Effector memory CD8-positive, alpha-beta T cell (primary cell): Measurements from ENCODE around the gene TMEM215.

Source experiments
- ATAC-seq: fragments of 150-1000 bp; cut with Tn5 transposase; replicated peaks from 2 replicates; pipeline ENCODE4 v1.10.0; 2021; ENCODE audit warnings: mild to moderate bottlenecking, moderate library complexity
- DNase-seq, 3 experiments: peaks; one replicate each; pipeline ENCODE4 v3.0.0; 2021
- H3K27ac Mint-ChIP-seq, 2 donors: one replicate each; pipeline ENCODE4 v1.8.0; 2022; ENCODE audit warnings: mild to moderate bottlenecking in 2 of 2, mixed read lengths in 2 of 2, moderate library complexity in 2 of 2
- H3K27me3 Mint-ChIP-seq, 2 donors: one replicate each; pipeline ENCODE4 v1.8.0; 2022; ENCODE audit warnings: mixed read lengths in 2 of 2
- H3K36me3 Mint-ChIP-seq: one replicate; pipeline ENCODE4 v1.8.0; 2022; ENCODE audit warnings: mild to moderate bottlenecking, moderate library complexity, mixed read lengths; ENCODE audit not compliant: insufficient read depth
- H3K4me1 Mint-ChIP-seq, 2 donors: one replicate each; pipeline ENCODE4 v1.8.0; 2022; ENCODE audit warnings: low read depth in 2 of 2, mixed read lengths in 2 of 2
- H3K4me3 Mint-ChIP-seq, 2 donors: one replicate each; pipeline ENCODE4 v1.8.0; 2022; ENCODE audit warnings: mild to moderate bottlenecking in 2 of 2, mixed read lengths in 2 of 2, moderate library complexity in 2 of 2
- H3K9me3 Mint-ChIP-seq, 2 donors: one replicate each; pipeline ENCODE4 v1.8.0; 2022; ENCODE audit warnings: mixed read lengths in 2 of 2
- total RNA-seq, 9 experiments: gene quantifications; one replicate each; lab custom pipeline; 2026; lab: John Stamatoyannopoulos, UW

TMEM215 gene, protein sequence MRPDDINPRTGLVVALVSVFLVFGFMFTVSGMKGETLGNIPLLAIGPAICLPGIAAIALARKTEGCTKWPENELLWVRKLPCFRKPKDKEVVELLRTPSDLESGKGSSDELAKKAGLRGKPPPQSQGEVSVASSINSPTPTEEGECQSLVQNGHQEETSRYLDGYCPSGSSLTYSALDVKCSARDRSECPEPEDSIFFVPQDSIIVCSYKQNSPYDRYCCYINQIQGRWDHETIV
- 0 to 0.06 (median 0) reads per million in 9 experiments for total RNA-seq

DNA sequence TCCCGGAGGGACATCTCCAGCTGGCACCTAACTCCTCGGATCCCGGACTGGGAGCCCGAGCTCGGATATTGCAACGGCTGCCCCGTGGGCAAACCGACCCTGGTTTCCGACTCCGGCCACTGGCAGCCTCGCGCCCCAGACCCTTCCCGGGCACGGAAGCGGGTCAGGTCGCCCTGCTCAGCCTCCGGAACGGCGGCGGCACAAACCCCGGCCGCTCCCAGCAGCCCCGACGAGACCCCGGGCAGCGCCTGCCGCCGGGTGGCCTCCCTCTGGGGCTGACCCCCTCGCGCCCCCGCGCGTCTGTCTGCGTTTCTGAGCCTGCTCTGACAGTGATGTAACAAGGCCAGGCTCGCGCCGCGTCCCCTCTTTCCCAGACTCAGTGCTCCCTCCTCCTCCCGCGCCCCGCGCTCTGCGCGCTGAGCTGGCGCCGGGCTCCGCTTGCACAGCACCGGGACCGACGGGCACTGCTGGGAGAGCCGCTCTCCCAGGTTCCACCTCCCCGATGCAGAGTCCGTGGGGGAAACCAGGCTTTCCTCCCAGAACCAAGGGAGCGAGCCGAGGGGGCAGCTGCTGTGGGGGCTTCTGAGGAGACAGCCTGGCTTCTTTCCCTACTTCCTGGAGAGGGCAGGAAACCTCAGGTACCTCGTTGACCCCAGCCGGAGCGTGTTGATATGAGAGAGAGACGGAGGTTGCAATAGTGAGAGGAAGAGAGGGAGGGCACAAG, at the start of gene TMEM215:
Gene TMEM215, plus strand, starts transcription at position 373 of the 724 bp plus-strand sequence. CDS start 644 bp downstream, outside the sequence.
- no peak within 1 kb of the TSS for H3K27ac Mint-ChIP-seq
- H3K4me3 Mint-ChIP-seq = no peak within 1 kb of the TSS
- DNase-seq = no peak
- no peaks in the 10 kb centered on the region for H3K4me1 Mint-ChIP-seq
- H3K27me3 Mint-ChIP-seq = peaks cover 46 to 48% of the 10 kb centered on the region in 2 donors
- H3K36me3 Mint-ChIP-seq = no peaks in the 10 kb centered on the region
- H3K9me3 Mint-ChIP-seq = peaks cover 0 to 2% of the 10 kb centered on the region in 2 donors
- ATAC-seq = no peak

DNA sequence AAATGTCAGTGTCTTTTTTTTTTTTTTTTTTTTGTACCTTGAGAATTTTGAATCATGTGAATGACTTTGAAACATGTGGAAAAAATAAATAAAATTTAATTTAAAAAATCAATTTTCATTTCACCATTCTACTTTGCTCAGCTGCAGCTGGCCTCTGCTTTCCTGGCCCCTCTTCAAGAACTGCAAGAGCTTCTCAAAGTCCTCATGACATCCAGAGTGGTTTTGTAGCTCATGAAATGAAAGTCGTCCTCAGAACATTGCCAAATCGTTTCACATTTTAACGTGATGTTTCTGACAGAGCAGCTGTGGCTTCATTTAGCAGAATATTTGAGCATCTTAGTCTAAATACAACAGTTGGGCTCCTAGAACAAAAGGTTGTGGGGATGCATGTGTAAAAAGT, 47.9 kb upstream of the TMEM215 start:
- ATAC-seq = no peak
- no peaks in the 10 kb centered on the region for H3K36me3 Mint-ChIP-seq

DNA sequence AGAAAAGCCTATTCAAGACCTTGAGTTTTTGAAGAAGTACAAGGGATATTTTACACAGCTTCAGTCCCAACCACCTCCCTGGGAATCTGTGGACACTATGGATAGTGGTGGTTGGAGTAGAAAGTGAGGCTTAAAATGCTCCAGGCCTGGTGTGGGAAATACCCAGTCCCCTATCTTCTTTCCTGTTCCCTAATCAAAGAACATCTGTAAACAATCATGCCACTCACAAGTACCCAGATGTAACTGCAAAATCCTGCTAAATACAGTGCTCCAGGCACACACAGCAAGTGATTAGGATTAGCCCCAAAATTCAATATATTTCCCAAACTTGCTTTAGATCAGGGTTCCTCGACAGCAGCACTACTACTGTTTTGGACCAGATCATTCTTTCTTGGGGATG, 46.0 kb upstream of the TMEM215 start:
- DNase-seq = no peak
- Mint-ChIP-seq H3K4me3 (no peak overlapping the region), H3K4me1 (no peaks in the 10 kb centered on the region), H3K27ac (no peak overlapping the region), H3K9me3 (peaks cover 0 to 7% of the 10 kb centered on the region in 2 donors), H3K27me3 (peaks cover 6 to 37% of the 10 kb centered on the region in 2 donors), H3K36me3 (no peaks in the 10 kb centered on the region)
- no peak for ATAC-seq

More for the DNA sequence above, 47.9 kb upstream of the TMEM215 start:
- no peak overlapping the region for H3K27ac Mint-ChIP-seq
- peaks cover 0 to 5% of the 10 kb centered on the region in 2 donors for H3K9me3 Mint-ChIP-seq
- DNase-seq = no peak
- H3K27me3 Mint-ChIP-seq = peaks cover 0 to 25% of the 10 kb centered on the region in 2 donors
- H3K4me1 Mint-ChIP-seq = no peaks in the 10 kb centered on the region
- H3K4me3 Mint-ChIP-seq = no peak overlapping the region

DNA sequence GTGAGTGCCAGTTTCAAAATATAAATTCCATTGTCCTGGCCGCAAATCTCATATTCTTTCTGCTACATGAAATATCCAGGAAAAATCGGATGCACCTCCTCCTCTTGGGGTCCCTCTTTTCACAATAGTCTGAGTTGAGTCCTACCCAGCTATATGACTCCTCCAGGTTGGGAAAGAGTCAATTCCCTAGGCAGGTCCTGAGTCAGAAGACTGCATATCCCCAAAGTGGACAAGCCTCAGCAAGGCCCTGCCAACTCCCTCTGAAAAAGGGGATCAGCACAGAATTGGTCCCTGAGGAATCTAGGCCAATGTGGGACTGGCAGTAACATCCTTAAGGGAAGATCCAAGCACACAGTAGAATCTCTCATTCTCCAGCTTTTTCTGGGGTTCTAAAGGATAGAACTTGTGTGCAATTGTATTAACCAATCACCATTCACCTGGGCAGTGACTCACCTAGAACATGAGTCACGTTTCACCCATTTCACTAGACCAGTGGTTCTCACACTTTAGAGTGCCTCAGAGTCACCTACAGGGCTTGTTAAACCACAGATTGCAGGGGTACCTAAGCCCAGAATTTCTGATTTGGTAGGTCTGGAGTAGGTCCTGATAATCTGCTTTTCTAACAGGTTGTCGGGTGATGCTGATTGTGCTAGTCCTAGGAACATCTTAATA, 44.7 kb upstream of the TMEM215 start:
- H3K4me1 Mint-ChIP-seq = no peaks in the 10 kb centered on the region

DNA sequence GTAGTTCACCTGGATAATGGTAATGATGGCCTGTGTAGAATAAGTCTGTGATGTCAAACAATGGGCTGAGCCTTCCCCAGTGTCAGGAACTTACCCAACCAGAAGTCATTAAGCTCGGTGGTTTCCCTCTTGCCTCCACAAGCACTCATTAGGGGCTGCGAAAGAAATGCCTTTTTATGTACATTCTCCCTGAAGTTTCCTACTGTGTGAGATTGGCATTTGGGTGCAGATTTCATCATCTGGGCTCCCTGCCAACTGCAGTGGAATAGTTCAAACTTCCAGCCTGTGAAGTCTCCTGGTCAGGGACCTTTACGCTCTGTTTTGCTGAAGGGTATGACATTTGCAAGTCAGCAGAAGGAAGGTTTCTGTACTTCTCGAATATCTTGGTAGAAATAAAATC, 41.6 kb upstream of the TMEM215 start:
- H3K27ac Mint-ChIP-seq = no peak overlapping the region
- H3K36me3 Mint-ChIP-seq = no peaks in the 10 kb centered on the region
- H3K27me3 Mint-ChIP-seq = peaks cover 15 to 49% of the 10 kb centered on the region in 2 donors
- H3K4me1 Mint-ChIP-seq = no peaks in the 10 kb centered on the region
- DNase-seq = no peak
- peaks cover 5 to 7% of the 10 kb centered on the region in 2 donors for H3K9me3 Mint-ChIP-seq
- ATAC-seq = no peak
- H3K4me3 Mint-ChIP-seq = no peak overlapping the region

More for the DNA sequence above, 44.7 kb upstream of the TMEM215 start:
- H3K27ac Mint-ChIP-seq = no peak overlapping the region
- H3K36me3 Mint-ChIP-seq = no peaks in the 10 kb centered on the region
- H3K9me3 Mint-ChIP-seq = peaks cover 5 to 7% of the 10 kb centered on the region in 2 donors
- ATAC-seq = no peak
- no peak overlapping the region for H3K4me3 Mint-ChIP-seq
- H3K27me3 Mint-ChIP-seq = peaks cover 15 to 49% of the 10 kb centered on the region in 2 donors
- DNase-seq = no peak

DNA sequence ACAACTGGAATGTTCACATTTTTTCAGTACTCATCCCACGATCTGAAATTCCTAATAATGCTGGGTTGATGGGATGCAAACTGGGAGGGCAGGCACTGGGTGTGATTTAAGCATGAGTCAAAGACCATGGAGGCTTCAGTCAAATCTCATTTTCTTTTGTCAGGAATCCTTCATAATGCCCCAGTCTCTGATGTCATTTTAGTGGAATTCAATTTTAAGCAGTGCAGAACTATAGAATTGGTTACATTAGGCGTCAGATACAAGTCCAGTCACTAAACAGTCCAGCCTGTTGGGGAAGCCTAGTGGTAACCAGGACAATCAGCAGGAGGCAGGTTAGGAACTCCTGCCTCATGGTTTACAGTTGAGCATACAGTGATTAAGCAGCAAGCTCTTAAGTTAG, 41.0 kb upstream of the TMEM215 start:
- Mint-ChIP-seq H3K27ac (no peak overlapping the region), H3K36me3 (no peaks in the 10 kb centered on the region), H3K4me1 (no peaks in the 10 kb centered on the region), H3K9me3 (peaks cover 5 to 7% of the 10 kb centered on the region in 2 donors), H3K27me3 (peaks cover 15 to 49% of the 10 kb centered on the region in 2 donors), H3K4me3 (no peak overlapping the region)
- no peak for DNase-seq
- ATAC-seq = no peak

DNA sequence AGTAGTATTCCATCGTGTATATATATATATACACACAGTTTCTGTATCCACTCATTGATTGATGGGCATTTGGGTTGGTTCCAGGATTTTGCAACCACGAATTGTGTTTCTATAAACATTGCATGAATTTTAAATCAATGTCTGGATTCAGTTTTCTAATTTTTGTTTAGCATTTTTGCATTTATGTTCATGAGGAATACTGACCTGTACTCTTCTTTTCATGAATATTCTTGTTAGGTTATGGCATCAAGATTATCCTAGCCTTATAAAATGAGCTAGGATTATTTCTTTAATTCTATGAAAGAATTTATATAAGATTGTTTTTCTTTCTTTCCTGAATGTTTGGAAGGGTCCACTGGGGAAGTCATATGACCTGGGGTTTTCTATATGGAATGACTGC, 35.3 kb upstream of the TMEM215 start:
- DNase-seq (no peak), ATAC-seq (no peak)
- no peaks in the 10 kb centered on the region for H3K36me3 Mint-ChIP-seq
- H3K4me1 Mint-ChIP-seq = no peaks in the 10 kb centered on the region
- H3K27ac Mint-ChIP-seq = no peak overlapping the region
- peaks cover 6 to 15% of the 10 kb centered on the region in 2 donors for H3K27me3 Mint-ChIP-seq
- no peak overlapping the region for H3K4me3 Mint-ChIP-seq
- H3K9me3 Mint-ChIP-seq = peaks cover 0 to 5% of the 10 kb centered on the region in 2 donors

DNA sequence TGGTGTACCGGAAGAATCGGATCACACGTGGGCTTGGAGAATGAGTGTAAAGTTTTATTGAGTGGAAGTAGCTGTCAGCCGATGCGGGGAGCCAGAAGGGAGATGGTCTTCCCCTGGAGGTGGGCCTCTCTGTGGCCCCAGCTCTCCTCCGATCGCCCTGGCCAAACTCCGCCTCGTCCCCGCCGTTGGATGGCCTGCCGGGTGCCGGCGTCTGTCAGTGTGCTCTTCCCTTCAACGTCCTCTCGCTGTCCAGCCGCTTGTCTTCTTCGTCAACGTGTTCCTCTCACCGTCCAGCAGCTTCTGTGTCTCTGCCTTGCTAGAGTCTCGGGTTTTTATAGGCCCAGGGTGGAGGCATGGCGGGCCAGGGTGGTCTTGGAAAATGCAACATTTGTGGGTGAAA, 27.6 kb upstream of the TMEM215 start:
- no peak overlapping the region for H3K4me3 Mint-ChIP-seq
- ATAC-seq (no peak), DNase-seq (no peak)
- H3K9me3 Mint-ChIP-seq = no peaks in the 10 kb centered on the region
- H3K4me1 Mint-ChIP-seq = no peaks in the 10 kb centered on the region
- H3K36me3 Mint-ChIP-seq = no peaks in the 10 kb centered on the region
- H3K27ac Mint-ChIP-seq = no peak overlapping the region
- peaks cover 11 to 32% of the 10 kb centered on the region in 2 donors for H3K27me3 Mint-ChIP-seq

DNA sequence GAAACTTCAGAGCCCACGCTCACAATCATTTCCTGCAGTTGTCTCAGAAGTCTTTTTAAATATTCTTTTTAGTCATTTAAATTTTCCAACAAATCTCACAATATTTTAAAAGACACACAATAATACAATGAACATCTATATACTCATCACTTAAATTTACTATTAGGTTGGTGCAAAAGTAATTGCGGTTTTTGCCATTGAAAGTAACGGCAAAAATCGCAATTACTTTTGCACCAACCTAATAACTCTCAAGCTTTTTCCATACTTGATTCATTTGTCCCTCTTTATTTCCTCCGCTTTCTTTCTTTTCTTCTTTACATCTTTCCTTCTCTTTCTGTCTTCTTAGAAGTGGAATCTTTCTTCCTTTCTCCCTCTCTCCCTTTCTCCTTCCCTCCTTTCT, 19.2 kb upstream of the TMEM215 start:
- no peak overlapping the region for H3K4me3 Mint-ChIP-seq
- DNase-seq = no peak
- ATAC-seq = no peak
- H3K9me3 Mint-ChIP-seq = peaks cover 0 to 2% of the 10 kb centered on the region in 2 donors
- no peaks in the 10 kb centered on the region for H3K4me1 Mint-ChIP-seq
- no peaks in the 10 kb centered on the region for H3K36me3 Mint-ChIP-seq
- H3K27me3 Mint-ChIP-seq = peaks cover 7 to 10% of the 10 kb centered on the region in 2 donors
- H3K27ac Mint-ChIP-seq = no peak overlapping the region

DNA sequence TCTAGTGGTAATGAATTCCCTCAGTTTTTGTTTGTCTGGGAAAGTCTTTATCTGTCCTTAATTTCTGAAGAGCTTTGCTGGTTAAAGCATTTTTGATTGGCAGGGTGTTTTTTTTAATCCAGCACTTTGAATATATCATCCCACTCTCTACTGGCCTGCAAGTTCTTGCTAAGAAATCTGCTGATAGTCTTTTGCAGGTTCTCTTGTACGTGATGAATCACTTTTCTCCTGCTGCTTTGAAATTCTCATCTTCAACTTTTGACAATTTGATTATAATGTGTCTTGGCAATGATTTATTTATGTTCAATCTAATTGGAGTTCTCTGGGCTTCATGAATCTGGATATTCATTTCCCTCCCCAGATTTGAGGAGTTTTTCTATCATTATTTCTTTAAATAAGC, 8.1 kb upstream of the TMEM215 start:
- no peak overlapping the region for H3K4me3 Mint-ChIP-seq
- H3K36me3 Mint-ChIP-seq = no peaks in the 10 kb centered on the region
- ATAC-seq (no peak), DNase-seq (no peak)
- peaks cover 9 to 17% of the 10 kb centered on the region in 2 donors for H3K27me3 Mint-ChIP-seq
- H3K4me1 Mint-ChIP-seq = no peaks in the 10 kb centered on the region
- peaks cover 8 to 14% of the 10 kb centered on the region in 2 donors for H3K9me3 Mint-ChIP-seq
- no peak overlapping the region for H3K27ac Mint-ChIP-seq

DNA sequence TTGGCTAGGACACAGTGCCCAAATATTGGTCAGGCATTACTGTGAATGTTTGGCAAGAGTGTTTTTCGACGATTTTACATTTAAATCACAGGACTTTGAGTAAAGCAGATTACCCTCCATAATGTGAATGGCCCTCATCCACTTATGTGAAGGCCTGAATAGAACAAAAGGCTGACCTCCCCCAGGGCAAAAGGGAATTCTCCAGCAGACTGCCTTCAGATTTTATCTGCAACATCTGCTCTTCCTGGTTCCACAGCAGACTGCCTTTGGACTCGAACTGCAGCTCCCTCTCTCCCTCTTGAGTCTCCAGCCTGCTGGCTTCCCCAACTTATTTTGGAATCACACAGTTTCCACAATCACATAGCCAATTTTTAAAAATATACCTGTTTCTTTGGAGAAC, 7.1 kb upstream of the TMEM215 start:
- Mint-ChIP-seq H3K36me3 (no peaks in the 10 kb centered on the region), H3K27me3 (peaks cover 18 to 27% of the 10 kb centered on the region in 2 donors), H3K4me1 (no peaks in the 10 kb centered on the region), H3K9me3 (peaks cover 8 to 14% of the 10 kb centered on the region in 2 donors), H3K27ac (no peak overlapping the region), H3K4me3 (no peak overlapping the region)
- DNase-seq (no peak), ATAC-seq (no peak)

DNA sequence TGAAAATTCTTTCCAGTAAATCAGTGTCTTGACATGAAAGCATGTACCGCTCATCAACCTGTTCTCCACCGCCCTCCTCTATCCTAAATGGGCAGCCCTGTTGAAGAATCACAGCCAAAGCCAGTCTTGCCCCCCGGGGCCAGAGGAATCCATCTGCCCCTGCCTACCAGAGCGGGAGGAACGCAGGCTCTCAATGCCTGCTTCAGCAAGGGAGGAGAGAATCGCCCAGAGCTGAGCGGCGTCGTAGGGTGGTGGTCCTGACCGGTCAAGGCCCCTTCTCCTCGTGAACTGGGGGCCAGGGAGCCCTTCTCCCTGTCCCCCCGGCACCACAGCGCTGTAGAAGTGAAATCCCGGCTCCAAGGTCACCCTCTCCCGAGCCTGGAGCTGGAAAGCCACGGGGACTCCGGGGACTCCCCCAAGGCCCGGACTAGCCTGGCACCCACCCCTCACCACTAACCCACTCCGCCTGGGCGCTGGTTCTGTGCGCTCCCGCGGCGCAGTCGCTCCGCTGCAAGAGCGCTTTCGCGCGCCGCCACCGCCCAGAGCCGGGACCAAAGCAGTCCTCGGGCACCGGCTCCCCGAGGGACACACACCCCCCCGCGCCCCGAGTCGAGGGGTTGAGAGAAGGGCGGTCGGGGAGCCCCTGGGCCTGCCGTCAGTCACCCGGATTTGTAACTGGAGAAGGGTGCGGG, 718 bp upstream of the TMEM215 start:
- Mint-ChIP-seq H3K9me3 (peaks cover 0 to 3% of the 10 kb centered on the region in 2 donors), H3K27ac (no peak overlapping the region), H3K27me3 (peaks cover 47 to 50% of the 10 kb centered on the region in 2 donors), H3K36me3 (no peaks in the 10 kb centered on the region), H3K4me1 (no peaks in the 10 kb centered on the region), H3K4me3 (no peak overlapping the region)
- DNase-seq (no peak), ATAC-seq (no peak)

DNA sequence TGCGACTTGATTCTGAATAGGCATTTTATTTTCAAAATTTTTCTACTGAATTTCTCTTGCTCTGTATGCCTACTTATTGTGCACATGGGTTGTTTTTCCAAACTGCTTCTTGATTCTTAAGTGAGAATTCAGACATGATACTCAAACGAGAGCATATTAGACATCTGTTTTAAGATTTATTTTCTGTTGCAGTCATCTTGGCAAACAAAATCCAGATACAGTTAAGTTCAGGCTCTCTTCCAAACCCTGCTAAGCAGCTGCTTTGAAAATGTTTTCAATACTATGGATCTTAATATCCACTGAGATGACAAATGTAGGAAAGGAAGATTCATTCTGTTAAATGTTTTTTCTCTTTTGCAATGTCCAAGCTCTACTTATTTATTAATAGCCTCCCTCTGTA, 4.5 kb downstream of the TMEM215 start:
- no peak for ATAC-seq
- Mint-ChIP-seq H3K4me1 (no peaks in the 10 kb centered on the region), H3K27ac (no peak overlapping the region), H3K4me3 (no peak overlapping the region), H3K9me3 (no peaks in the 10 kb centered on the region), H3K36me3 (no peaks in the 10 kb centered on the region), H3K27me3 (peaks cover 34 to 55% of the 10 kb centered on the region in 2 donors)
- no peak for DNase-seq
